DND-41 (cell line): ENCODE results near the gene NFASC.

ENCODE experiments used
- ATAC-seq: fragments of 200-7000 bp; cut with Tn5 transposase; 3 replicates; pipeline ENCODE4 v1.9.1; 2021; ENCODE audit warnings: low read depth; ENCODE audit not compliant: insufficient read depth
- DNase-seq: peaks from one replicate; pipeline ENCODE4 v3.0.0-alpha.2; 2020
- H2AFZ ChIP-seq: 2 replicates; pipeline ENCODE4 v1.6.0; 2012; ENCODE audit warnings: low read depth, low read length
- H3K27ac ChIP-seq: 2 replicates; pipeline ENCODE4 v1.5.1; 2012; ENCODE audit warnings: low read length, inconsistent platforms
- H3K27me3 ChIP-seq: fragments of 200-600 bp; sonication (generic); 2 replicates; pipeline ENCODE4 v1.6.0; 2012; ENCODE audit warnings: low read length, mild to moderate bottlenecking, inconsistent platforms; ENCODE audit not compliant: insufficient read depth, poor library complexity
- H3K36me3 ChIP-seq: 2 replicates; pipeline ENCODE4 v1.5.1; 2012; ENCODE audit warnings: low read length, inconsistent platforms; ENCODE audit not compliant: insufficient read depth
- H3K4me1 ChIP-seq: 2 replicates; pipeline ENCODE4 v1.5.1; 2012; ENCODE audit warnings: mild to moderate bottlenecking, low read length; ENCODE audit not compliant: insufficient read depth
- H3K4me2 ChIP-seq: 2 replicates; pipeline ENCODE4 v1.6.0; 2012; ENCODE audit warnings: mild to moderate bottlenecking, moderate library complexity, low read length, inconsistent platforms; ENCODE audit not compliant: insufficient read depth
- H3K4me3 ChIP-seq, 2 experiments: fragments of 200-600 bp in 1 of 2; shearing (Covaris generic) in 1 of 2; 2 replicates each; pipeline ENCODE4 v1.5.1; 2012 to 2016; ENCODE audit warnings: inconsistent platforms in 2 of 2, low read length in 2 of 2, mild to moderate bottlenecking in 2 of 2, low read depth in 1 of 2, moderate library complexity in 1 of 2
- H3K79me2 ChIP-seq: 2 replicates; pipeline ENCODE4 v1.6.0; 2012; ENCODE audit warnings: low read length, inconsistent platforms; ENCODE audit not compliant: insufficient read depth
- H3K9ac ChIP-seq: 2 replicates; pipeline ENCODE4 v1.6.0; 2012; ENCODE audit warnings: low read depth, mild to moderate bottlenecking, inconsistent platforms, low read length, moderate library complexity
- H3K9me3 ChIP-seq: 2 replicates; pipeline ENCODE4 v1.5.1; 2012; ENCODE audit warnings: low read length, moderate library complexity, mild to moderate bottlenecking, inconsistent platforms; ENCODE audit not compliant: insufficient read depth, severe bottlenecking
- H4K20me1 ChIP-seq: 2 replicates; pipeline ENCODE4 v1.6.0; 2012; ENCODE audit warnings: low read length; ENCODE audit not compliant: insufficient read depth
- EZH2 ChIP-seq: IDR thresholded peaks from 3 replicates; pipeline ENCODE4 v1.6.1; 2012; ENCODE audit warnings: borderline replicate concordance, low read depth, mild to moderate bottlenecking, moderate library complexity, low read length, inconsistent platforms; ENCODE audit not compliant: severe bottlenecking
- TF ChIP-seq, protein P1 (sequence below): IDR thresholded peaks from 2 replicates; pipeline ENCODE4 v1.5.1; 2012; ENCODE audit warnings: borderline replicate concordance, low read length, moderate library complexity, mild to moderate bottlenecking; ENCODE audit not compliant: poor library complexity, severe bottlenecking; ENCODE audit errors: extremely low read depth

NFASC gene

DNA sequence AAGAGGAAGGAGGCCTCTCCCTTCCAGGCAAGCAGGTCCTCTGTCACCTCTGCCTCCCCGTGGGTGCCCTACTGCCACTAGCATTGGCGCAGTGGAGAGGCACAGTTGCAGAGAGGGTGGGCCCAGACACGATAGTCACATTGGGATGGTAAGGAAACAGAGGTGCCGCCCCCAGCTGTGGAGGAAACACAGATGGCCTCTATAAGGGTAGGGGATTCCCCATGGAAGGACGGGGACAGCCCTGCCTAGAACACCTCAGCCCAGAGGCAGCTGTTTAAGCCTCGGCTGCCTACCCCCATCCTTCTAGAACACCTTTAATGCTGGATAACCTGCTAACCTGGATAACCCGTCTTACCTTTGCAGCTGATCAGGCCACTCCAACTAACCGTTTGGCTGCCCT lies 106.7 kb downstream of the NFASC start:
- H4K20me1 ChIP-seq = peaks cover 3% of the 10 kb centered on the region
- peaks cover 4% of the 10 kb centered on the region for H3K27me3 ChIP-seq
- H3K27ac ChIP-seq = no peak overlapping the region
- no peak for DNase-seq
- no peaks in the 10 kb centered on the region for H3K4me1 ChIP-seq
- TF ChIP-seq, protein P1, sequence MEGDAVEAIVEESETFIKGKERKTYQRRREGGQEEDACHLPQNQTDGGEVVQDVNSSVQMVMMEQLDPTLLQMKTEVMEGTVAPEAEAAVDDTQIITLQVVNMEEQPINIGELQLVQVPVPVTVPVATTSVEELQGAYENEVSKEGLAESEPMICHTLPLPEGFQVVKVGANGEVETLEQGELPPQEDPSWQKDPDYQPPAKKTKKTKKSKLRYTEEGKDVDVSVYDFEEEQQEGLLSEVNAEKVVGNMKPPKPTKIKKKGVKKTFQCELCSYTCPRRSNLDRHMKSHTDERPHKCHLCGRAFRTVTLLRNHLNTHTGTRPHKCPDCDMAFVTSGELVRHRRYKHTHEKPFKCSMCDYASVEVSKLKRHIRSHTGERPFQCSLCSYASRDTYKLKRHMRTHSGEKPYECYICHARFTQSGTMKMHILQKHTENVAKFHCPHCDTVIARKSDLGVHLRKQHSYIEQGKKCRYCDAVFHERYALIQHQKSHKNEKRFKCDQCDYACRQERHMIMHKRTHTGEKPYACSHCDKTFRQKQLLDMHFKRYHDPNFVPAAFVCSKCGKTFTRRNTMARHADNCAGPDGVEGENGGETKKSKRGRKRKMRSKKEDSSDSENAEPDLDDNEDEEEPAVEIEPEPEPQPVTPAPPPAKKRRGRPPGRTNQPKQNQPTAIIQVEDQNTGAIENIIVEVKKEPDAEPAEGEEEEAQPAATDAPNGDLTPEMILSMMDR = no peak
- no peak for TF ChIP-seq EZH2
- H3K4me2 ChIP-seq = no peak overlapping the region
- no peaks in the 10 kb centered on the region for H3K36me3 ChIP-seq
- no peaks in the 10 kb centered on the region for H3K9me3 ChIP-seq
- H3K9ac ChIP-seq = no peak overlapping the region
- no peaks in the 10 kb centered on the region for H3K79me2 ChIP-seq
- H2AFZ ChIP-seq = no peak overlapping the region
- no peak overlapping the region for H3K4me3 ChIP-seq
- ATAC-seq = no peak

DNA sequence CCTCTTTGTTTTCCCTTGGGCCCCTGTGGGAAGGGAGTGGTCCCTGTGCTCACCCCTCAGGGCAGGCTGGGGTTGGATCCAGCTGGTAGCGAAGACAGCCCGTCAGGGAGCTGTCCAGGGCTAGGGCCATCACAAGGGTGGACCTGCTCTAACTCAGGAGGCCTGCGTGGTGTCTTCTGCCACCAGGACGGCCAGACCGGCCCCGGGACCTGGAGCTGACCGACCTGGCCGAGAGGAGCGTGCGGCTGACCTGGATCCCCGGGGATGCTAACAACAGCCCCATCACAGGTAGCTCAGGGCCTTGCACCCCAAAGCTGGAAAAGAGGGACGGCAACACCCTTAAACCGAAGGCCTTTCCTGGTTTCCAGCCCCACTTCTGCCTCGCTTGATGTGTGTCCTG lies 108.1 kb downstream of the NFASC start:
- DNase-seq (no peak), ATAC-seq (no peak)
- Histone ChIP-seq H3K36me3 (no peaks in the 10 kb centered on the region), H4K20me1 (peaks cover 9% of the 10 kb centered on the region), H3K27me3 (peaks cover 8% of the 10 kb centered on the region), H3K4me1 (no peaks in the 10 kb centered on the region), H3K27ac (no peak overlapping the region), H3K79me2 (no peaks in the 10 kb centered on the region), H3K9me3 (no peaks in the 10 kb centered on the region), H2AFZ (no peak overlapping the region), H3K9ac (no peak overlapping the region), H3K4me3 (no peak overlapping the region), H3K4me2 (no peak overlapping the region)
- TF ChIP-seq, protein P1 = no peak
- TF ChIP-seq EZH2 = no peak

DNA sequence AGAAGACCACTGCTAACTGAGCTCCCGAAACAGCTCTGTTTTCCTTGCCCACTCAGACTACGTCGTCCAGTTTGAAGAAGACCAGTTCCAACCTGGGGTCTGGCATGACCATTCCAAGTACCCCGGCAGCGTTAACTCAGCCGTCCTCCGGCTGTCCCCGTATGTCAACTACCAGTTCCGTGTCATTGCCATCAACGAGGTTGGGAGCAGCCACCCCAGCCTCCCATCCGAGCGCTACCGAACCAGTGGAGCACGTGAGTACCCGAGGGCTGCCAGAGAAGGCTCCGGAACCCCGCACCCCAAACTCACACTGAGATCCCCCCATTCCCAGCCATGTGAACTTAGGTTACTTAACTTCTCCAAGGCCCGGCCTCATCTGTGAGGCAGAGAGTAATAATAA lies 108.6 kb downstream of the NFASC start:
- DNase-seq (no peak), ATAC-seq (no peak)
- Histone ChIP-seq H3K4me3 (no peak overlapping the region), H3K4me2 (no peak overlapping the region), H3K27ac (no peak overlapping the region), H3K27me3 (peaks cover 10% of the 10 kb centered on the region), H3K4me1 (no peaks in the 10 kb centered on the region), H3K36me3 (no peaks in the 10 kb centered on the region), H2AFZ (no peak overlapping the region), H4K20me1 (peaks cover 9% of the 10 kb centered on the region), H3K9ac (no peak overlapping the region), H3K79me2 (no peaks in the 10 kb centered on the region), H3K9me3 (no peaks in the 10 kb centered on the region)
- TF ChIP-seq, protein P1 = no peak
- TF ChIP-seq EZH2 = no peak
